Parathyroid adenoma (tissue), 2 donors: ENCODE data around the gene RGS19.

Experiments
- H2AFZ ChIP-seq: fragments of 300-600 bp; sonication (generic); one replicate; pipeline ENCODE4 v1.7.0; 2017; ENCODE audit warnings: antibody characterized with exemption, mild to moderate bottlenecking
- H3K27ac ChIP-seq: fragments of 300-600 bp; sonication (generic); one replicate; pipeline ENCODE4 v1.7.0; 2017
- H3K27me3 ChIP-seq: fragments of 300-600 bp; sonication (generic); one replicate; pipeline ENCODE4 v1.7.0; 2017; ENCODE audit warnings: low read length; ENCODE audit not compliant: control insufficient read depth, insufficient read depth
- H3K36me3 ChIP-seq: fragments of 300-600 bp; sonication (generic); one replicate; pipeline ENCODE4 v1.7.0; 2017; ENCODE audit warnings: low read length; ENCODE audit not compliant: control insufficient read depth, insufficient read depth
- H3K4me1 ChIP-seq: fragments of 300-600 bp; sonication (generic); one replicate; pipeline ENCODE4 v1.7.0; 2017; ENCODE audit warnings: control low read depth
- H3K4me2 ChIP-seq: fragments of 300-600 bp; sonication (generic); one replicate; pipeline ENCODE4 v1.7.0; 2017; ENCODE audit warnings: low read length
- H3K4me3 ChIP-seq: fragments of 300-600 bp; sonication (generic); one replicate; pipeline ENCODE4 v1.7.0; 2017; ENCODE audit warnings: low read depth, low read length
- H3K79me2 ChIP-seq: fragments of 300-600 bp; sonication (generic); one replicate; pipeline ENCODE4 v1.7.0; 2017; ENCODE audit warnings: control low read depth
- H3K9ac ChIP-seq: fragments of 300-600 bp; sonication (generic); one replicate; pipeline ENCODE4 v1.7.0; 2017; ENCODE audit warnings: mild to moderate bottlenecking
- H3K9me3 ChIP-seq: fragments of 300-600 bp; sonication (generic); one replicate; pipeline ENCODE4 v1.7.0; 2017; ENCODE audit warnings: low read length; ENCODE audit not compliant: control insufficient read depth
- CTCF ChIP-seq: fragments of 300-600 bp; sonication (generic); IDR thresholded peaks from one replicate; pipeline ENCODE4 v1.7.0; 2017; ENCODE audit warnings: antibody characterized with exemption, mild to moderate bottlenecking
- donor health status: primary hyperparathyroidism.

RGS19 gene

GRCh38 chr20:64107736-64108457 lies 28.6 kb upstream of the RGS19 start:
- H3K9ac ChIP-seq = no peak overlapping the region

DNA sequence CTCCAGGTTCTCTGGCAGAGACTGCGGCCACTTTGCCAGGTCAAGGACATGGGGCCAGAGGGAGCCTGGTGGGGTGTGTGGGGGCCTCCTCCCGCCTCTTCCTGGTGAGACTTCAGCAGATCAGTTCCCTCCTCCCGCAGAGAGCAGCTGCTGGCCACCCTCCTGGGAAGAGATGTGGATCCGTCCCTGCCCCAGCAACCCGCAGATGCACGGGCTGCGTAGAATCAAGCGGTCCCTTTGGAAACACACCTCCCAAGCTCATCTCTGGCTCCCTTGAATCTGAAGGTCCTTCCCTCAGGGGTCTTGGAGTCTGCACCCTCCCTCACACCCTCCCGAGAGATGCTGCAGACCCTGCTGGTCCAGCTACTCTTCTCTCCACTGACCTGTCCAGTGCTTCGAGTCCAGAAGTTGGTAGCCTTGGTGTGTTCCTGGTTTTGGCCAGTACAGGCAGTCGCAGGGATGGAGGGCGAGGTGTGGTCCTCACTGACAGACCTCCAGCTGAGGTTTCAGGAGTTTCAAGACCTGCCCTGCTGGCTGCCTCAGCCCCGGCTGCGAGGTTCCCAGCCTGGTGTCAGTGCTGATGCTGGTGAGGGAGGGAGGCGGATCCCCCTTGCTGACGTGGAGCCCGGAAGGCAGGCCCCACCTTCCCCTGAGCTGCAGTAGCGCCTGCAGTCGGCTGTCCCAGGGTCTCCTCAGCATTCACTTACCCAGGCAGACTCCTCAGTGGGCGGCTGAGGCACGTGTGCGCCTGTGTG lies 27.8 kb upstream of the RGS19 start, which contains the start of gene NPBWR2:
TSS of gene NPBWR2 (minus strand) at position 585 of the 755 bp plus-strand sequence. CDS start 734 bp downstream, outside the sequence.
- Histone ChIP-seq H3K79me2 (peaks cover 22% of the 10 kb centered on the region), H3K4me1 (peaks cover 26% of the 10 kb centered on the region), H2AFZ (no peak within 1 kb of the TSS), H3K4me3 (no peak within 1 kb of the TSS), H3K27me3 (no peaks in the 10 kb centered on the region), H3K27ac (no peak within 1 kb of the TSS), H3K36me3 (no peaks in the 10 kb centered on the region), H3K9ac (no peak within 1 kb of the TSS), H3K9me3 (no peaks in the 10 kb centered on the region), H3K4me2 (no peak within 1 kb of the TSS)
- no peak for TF ChIP-seq CTCF

More at GRCh38 chr20:64107736-64108457, 28.6 kb upstream of the RGS19 start:
- H3K4me2 ChIP-seq = no peak overlapping the region
- no peaks in the 10 kb centered on the region for H3K27me3 ChIP-seq
- H3K79me2 ChIP-seq = peaks cover 22% of the 10 kb centered on the region
- H3K27ac ChIP-seq = no peak overlapping the region
- no peaks in the 10 kb centered on the region for H3K36me3 ChIP-seq
- no peak overlapping the region for H2AFZ ChIP-seq
- peaks cover 32% of the 10 kb centered on the region for H3K4me1 ChIP-seq
- H3K4me3 ChIP-seq = no peak overlapping the region
- no peak for TF ChIP-seq CTCF
- H3K9me3 ChIP-seq = no peaks in the 10 kb centered on the region

GRCh38 chr20:64106435-64106961 lies 27.2 kb upstream of the RGS19 start:
- Histone ChIP-seq H3K4me2 (no peak overlapping the region), H3K4me3 (no peak overlapping the region), H2AFZ (no peak overlapping the region), H3K9me3 (no peaks in the 10 kb centered on the region), H3K9ac (no peak overlapping the region), H3K27me3 (no peaks in the 10 kb centered on the region), H3K4me1 (peaks cover 26% of the 10 kb centered on the region), H3K36me3 (no peaks in the 10 kb centered on the region), H3K27ac (no peak overlapping the region), H3K79me2 (peaks cover 24% of the 10 kb centered on the region)
- no peak for TF ChIP-seq CTCF

- Histone ChIP-seq H3K27me3 (no peaks in the 10 kb centered on the region), H3K4me2 (no peak overlapping the region), H3K9me3 (no peaks in the 10 kb centered on the region), H3K4me3 (no peak overlapping the region), H3K9ac (no peak overlapping the region), H3K4me1 (peaks cover 28% of the 10 kb centered on the region), H3K36me3 (no peaks in the 10 kb centered on the region), H3K79me2 (peaks cover 22% of the 10 kb centered on the region), H3K27ac (no peak overlapping the region), H2AFZ (no peak overlapping the region)
- no peak for TF ChIP-seq CTCF
These were observed 26.6 kb upstream of the RGS19 start for GRCh38 chr20:64105846-64106434.
